Measurements from ENCODE around the gene LIPC.
A peak's percentile ranks its signal among the peaks of the same experiment; 100 is the strongest.

- TF ChIP-seq, protein P1, sequence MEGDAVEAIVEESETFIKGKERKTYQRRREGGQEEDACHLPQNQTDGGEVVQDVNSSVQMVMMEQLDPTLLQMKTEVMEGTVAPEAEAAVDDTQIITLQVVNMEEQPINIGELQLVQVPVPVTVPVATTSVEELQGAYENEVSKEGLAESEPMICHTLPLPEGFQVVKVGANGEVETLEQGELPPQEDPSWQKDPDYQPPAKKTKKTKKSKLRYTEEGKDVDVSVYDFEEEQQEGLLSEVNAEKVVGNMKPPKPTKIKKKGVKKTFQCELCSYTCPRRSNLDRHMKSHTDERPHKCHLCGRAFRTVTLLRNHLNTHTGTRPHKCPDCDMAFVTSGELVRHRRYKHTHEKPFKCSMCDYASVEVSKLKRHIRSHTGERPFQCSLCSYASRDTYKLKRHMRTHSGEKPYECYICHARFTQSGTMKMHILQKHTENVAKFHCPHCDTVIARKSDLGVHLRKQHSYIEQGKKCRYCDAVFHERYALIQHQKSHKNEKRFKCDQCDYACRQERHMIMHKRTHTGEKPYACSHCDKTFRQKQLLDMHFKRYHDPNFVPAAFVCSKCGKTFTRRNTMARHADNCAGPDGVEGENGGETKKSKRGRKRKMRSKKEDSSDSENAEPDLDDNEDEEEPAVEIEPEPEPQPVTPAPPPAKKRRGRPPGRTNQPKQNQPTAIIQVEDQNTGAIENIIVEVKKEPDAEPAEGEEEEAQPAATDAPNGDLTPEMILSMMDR (IDR thresholded peaks at IDR 0.05; ENCODE audit: extremely low read depth in 1 of 2, insufficient read depth in 1 of 2, low read depth in 1 of 2, low read length in 2 of 2), result no peak
- peak; percentile 73 for TF ChIP-seq POLR2AphosphoS5 (IDR thresholded peaks at IDR 0.05; ENCODE audit: insufficient read depth, low read depth, low read length)
- no peak for TF ChIP-seq POLR2A (IDR thresholded peaks at IDR 0.05; ENCODE audit: low read depth, low read length)
These were observed 89.7 kb downstream of the LIPC start for GRCh38 chr15:58521293-58521991.

Measured in endothelial cell of umbilical vein (primary cell).